Inferior parietal cortex (tissue), 1 donor: ENCODE results near the gene KCNQ2.
"Not testable (repeated sequence)": the region's sequence is repeated elsewhere in the genome, so short reads cannot be mapped to it uniquely, and the experiment has no call there.

Source experiments
- DNase-seq: peaks from one replicate; pipeline ENCODE4 v3.0.0-alpha.2; 2016; ENCODE audit errors: extremely low spot score

Gene KCNQ2

DNA sequence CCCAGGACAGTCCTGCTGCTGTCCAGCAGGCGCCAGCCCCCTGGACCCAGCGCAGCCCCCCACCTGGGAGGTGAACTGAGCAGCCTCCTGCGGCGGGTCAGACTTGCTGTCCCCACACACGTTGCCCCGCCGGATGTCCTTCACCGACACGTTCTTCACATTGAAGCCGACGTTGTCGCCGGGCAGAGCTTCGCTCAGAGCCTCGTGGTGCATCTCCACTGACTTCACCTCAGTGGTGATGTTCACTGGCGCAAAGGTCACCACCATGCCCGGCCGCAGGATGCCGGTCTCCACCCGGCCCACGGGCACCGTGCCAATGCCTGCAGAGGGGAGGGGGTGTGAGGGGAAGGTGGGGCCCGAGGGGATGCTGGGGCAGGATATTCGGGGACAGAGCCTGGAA lies 18.0 kb upstream of the KCNQ2 start:
- DNase-seq = no peak

DNA sequence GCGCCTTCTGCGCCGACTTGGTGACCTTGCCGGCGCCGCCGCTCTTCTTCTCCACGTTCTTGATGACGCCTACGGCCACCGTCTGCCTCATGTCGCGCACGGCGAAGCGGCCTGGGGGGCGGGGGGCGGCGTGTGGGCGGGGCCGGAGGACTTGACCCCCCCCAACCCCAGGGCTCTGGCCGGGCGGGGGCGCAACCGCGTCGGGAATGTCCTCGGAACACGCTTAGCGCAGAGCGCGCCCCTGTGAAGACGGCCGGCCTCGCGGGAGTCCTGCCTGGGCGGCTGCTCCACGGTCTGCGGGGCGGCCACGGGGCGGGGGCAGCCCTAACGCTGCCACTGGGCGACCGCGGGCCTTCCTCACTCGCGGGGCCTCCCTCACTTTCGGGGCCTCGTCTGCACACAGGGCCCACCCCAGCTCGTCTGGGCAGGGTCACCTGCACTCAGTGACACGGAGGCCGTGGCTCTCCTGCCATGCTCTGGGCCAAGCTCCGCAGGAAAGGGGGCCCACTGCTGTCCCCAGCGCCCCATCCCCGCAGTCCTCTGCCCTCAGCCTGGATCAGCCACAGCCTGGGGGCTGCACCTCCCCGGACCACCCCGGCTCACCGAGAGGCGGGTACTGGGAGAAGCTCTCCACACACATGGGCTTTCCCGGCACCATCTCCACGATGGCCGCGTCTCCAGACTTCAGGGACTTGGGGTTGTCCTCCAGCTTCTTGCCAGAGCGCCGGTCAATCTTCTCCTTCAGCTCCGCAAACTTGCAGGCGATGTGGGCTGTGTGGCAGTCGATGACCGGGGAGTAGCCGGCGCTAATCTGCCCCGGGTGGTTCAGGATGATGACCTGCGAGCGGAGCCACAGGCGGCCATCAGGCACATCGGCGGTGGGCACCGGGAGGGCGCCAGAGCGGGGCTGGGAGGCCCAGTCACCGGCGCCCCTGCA lies 16.1 kb upstream of the KCNQ2 start:
- no peak for DNase-seq

DNA sequence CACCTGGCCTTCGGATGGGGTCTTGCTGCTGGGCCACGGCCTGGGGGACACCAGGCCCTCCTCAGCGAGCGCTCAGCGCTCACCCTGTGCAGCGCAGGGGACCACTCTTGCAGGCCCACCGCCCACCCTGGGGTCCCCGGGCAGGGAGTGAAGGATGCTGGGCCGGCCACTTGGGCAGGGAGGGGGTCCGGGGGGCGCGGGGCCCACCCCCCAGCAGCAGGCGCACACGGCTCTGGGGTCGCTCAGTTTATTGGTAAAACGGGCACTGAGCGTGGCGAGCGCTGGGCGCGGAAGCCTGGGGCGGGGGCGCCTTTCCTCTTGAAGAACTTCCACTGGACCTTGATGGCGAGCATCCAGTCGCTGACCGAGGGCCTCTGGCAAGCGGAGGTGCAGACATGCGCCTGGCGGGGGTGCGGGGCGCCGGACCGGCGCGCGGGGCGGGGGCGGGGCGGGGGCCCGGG lies 15.4 kb upstream of the KCNQ2 start:
- no peak for DNase-seq

DNA sequence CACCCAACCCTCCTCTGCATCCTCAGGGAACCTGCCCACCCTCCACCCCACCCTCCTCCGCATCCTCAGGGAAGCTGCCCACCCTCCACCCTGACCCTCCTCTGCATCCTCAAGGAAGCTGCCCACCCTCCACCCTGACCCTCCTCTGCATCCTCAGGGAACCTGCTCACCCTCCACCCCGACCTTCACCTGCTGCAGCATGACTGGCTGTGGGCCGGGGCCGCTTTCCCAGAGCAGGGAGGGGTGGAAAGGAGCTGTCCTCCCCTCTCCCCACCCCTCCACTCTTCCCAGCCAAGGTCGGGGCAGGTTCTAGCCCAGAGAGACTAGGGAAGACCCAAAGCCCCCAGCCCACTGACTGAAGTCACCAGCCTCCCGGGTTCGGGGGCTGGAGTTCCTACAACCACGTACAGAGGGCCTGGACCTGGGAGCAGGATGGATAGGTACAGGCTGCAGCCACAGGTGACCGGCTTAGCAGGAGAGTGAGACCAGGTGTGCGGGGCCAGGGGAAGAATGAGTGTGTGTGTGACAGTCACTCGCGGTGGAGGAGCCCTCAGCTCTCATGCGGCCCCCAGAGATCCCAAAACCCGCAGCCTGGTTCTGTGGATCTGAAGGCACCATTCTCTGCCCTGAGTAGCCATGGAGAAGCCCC lies 14.8 kb upstream of the KCNQ2 start:
- no peak for DNase-seq

DNA sequence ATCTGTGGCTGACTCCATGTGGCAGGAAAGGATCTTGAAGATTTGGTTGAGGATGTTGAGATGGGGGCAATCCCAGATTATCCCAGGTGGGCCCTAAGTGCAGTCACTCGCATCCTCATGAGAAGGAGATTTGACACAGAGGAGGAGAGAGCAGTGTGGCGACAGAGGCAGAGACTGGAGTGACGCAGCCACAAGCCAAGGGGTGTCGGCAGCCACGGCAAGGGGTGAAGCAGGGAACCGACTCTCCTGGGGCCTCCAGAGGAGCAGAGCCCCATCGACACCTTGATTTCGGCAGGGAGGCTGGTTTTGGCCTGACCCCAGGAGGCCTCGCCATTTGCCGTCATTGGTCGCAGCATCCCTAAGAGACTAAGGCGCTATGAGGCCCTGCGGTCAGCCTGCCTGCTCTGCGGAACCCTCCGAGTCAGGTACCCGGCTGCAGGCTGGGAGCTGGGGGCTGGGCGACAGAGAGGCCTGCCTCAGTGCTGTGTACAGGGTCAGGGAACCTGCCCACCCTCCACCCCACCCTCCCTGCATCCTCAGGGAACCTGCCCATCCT lies 13.9 kb upstream of the KCNQ2 start:
- no peak for DNase-seq

DNA sequence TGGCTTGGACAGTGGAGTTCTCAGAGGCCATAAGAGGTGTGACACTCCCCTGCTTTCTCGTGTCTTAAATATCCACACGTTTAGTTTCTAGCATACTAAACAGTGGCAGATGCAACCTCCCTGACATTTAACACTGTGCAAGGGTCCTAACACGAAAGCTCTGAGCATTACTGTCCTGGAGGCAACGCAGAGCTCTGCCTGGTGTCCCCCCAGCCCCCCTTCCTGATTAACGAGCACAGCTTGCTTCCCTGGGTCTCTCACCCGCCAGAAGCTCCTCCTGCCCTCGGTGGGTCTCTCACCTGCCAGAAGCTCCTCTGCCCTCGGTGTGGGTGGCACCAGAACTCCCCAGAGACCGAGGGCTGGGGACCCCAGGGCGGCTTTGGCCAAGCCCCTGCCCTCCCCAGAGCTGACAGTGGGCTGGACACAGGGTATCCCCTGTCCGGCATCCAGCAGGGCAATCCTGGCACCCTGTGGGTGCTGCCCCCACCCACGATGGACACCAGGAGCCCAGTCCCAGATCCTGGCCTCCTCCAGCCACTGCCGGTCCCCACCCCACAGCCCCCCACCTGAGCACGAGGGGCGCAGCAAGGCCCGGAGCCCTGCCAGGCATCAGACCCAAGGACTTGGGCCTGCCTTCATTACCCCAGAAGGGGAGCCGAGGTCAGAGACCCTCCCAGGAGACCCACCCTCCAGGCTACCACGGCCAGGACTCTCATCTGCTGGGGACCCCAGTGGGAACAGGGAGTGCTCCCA lies 12.4 kb upstream of the KCNQ2 start:
- no peak for DNase-seq

DNA sequence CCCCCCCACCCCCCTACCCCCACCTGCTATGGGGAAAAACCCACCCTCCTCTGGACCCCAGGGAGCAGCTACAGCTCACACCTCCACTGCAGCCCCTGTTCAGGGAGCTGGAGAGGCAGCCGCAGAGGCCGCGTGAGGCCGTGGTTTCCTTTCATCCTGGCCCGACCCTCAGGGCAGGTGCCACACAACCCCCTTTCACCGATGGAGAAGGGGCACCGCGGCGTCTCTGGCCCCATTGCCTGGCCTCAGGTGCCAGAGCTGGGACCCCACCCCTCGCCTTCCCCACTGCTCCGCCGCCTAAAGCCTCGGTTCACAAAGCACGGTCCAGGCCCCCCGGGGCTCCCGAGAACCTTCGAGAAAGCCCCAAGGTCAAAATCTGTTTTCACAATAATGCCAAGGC lies 11.8 kb upstream of the KCNQ2 start:
- no peak for DNase-seq

DNA sequence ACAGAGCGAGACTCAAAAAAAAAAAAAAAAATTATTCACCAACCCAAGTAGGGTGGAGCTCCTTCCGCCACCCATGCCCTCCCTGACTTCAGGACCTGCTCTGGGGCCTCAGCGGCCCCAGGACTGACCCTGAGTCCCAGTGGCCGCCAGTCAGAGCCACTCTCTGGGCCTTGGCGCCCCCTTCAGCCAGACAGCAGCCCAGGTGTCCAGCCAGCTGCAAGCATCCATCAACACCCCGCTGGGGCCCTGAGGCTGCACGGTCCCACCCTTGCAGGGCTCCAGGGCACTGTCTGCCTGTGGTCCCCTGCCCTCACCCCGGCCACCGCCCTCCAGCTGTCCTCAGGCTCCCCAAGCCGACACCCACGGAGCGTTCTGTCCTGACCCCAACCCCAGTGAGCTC lies 11.4 kb upstream of the KCNQ2 start:
- DNase-seq = no peak

DNA sequence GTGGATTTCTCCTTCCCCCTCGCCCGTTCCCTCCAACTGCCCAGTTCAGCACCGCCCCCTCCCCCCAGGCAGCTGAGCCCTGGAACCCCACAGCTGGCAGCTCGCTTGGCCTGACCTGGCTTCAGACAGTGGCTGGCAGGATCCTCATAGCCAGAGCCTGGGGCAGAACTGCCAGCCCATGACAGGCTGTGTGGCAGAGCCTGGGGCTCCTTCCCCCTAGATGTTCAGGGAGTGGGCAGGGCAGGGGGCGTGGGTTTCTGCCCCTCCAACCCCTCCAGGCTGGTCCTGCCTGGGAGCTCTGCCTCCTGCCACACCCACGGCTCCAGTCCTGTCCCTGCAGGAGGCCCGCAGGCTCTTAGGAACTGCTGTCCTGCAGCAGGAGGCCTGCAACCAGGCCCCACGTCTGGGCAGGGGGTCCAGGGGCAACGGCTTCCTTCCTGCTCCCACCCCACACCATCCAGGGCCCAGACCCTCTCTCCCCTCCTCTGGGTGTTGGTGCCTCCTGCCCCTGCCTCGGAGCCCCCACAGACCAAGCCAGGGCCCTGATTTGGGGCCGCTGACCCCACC lies 9.6 kb upstream of the KCNQ2 start:
- DNase-seq = no peak

DNA sequence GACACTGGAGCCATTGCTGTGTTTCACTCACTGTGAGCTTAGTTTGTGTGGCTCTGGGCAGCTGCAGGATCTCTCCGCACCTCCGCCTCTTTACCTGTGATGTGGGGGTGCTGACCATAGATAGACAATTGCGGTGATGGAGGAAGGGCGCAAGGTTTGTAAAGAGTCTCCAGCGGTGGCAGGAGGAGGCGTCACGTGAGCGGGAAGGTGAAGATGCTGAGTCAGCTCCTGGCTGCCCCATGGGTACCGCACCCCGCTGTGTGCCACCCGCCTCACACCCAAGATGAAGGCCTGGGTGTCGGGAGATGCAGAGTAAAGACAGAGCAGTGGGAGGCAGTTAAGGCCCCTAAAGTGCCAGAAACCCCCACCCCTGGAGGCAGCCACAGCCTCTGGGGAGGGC lies 9.0 kb upstream of the KCNQ2 start:
- DNase-seq = no peak

DNA sequence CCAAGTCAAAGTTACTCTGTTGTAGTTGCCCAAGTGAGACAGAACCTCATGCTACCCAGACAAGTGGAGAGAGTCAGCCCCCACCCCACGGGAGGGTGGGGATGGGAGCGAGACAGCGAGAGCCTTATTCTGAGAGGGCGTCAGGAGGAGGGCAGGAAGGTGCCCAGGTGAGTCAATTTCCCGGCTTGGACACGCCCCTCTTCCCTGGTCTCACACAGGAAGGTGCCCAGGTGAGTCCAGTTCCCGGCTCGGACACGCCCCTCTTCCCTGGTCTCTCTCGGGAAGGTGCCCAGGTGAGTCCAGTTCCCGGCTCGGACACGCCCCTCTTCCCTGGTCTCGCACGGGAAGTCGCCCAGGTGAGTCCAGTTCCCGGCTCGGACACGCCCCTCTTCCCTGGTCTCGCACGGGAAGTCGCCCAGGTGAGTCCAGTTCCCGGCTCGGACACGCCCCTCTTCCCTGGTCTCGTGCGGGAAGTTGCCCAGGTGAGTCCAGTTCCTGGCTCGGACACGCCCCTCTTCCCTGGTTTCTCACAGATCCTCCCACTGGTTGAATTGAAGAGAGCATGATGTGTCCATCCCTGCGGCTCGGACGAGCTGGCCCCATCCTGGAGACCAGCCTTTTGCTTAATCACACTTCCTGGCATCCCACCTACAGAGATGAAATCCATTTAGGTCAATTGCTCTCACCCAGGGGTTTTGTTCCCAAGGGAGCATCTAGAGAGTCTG lies 7.4 kb upstream of the KCNQ2 start:
- not testable (repeated sequence) for DNase-seq

DNA sequence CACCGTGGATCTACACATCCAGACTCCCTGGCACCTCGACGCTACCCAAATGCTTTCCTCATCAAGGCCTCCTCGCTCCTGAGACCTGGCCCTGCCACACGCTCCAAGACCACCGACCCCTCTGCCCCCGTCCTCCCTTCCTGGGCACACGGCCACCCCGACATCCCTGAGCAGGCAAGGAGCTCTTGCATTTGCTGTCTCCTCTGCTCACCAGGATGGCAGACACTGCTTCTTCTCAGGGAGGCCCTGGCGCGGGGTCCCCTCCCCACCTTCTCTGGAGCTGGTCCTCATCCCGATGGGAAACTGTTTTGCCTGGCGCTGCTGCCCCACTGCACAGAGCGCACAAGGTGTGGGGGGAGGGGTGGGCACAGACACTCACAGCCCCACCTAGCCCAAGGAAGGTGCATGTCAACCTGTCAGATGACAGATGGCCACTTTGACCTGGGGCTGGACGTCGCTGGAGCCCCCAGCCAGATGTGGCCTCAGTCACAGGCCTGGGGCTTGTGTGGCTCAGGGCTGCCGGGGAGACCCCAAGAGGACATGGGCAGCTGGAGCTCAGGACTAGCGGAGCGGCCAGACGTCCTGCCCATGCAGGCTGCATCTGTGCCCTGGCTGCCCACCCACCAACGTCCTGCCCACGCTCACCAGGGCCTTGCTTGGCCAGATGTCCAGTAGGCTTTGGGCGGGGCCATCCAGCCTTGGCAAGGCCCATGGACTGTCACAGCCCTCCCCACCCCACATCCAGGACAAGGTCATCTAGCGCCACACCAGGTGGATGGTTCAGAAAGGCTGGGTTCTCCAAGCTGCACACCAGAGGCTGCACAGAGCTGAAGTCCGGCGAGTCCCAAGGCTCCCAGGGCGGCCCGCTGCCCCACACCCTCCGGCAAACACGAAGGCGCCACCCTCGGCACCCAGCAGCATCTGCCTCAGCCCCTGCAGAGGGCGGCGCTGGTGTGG lies 6.2 kb upstream of the KCNQ2 start:
- no peak for DNase-seq

DNA sequence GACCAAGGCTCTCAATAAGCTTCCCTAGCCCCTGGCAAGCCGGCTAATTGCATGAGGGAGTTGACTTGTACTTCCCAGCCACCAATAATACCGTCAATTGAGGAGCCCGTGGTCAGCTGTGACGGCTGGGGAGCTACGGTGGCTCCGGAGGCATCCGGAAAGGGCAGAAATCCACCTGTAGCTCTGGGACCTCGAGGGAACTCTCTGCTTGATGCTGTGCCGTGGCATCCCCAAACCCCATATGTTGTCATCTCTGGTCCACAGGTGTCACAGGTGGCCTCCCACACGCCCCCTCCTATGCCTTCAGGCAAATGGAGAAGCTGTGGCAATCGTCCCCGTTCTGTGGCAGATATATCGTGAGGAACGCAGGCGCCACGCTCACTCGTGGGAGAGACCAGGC lies 5.5 kb upstream of the KCNQ2 start:
- DNase-seq = no peak

DNA sequence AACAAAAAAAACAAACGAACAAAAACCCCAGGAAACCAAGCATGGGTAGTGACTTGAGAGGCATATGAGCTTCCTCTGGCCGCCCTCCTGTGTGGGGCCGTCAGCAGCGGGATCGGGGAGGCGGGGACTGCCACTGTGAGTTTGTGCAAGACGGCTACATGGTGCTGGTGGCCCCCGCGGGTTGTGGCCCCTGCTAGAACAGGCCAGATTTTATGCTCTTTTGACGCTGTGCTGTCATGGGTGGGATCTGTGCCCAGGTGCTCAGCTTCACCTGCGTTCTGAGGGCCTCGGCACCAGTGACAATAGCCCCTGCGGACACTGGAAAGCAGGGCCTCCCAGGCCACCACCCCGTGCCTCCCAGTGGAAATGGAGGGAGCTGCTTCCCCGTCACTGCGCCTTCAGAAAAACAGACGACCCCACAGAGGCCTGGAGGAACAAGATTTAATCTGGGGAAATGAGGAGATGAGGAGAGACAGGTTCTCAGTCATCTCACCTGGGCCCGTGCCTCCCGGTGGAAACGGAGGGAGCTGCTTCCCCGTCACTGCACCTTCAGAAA lies 4.7 kb upstream of the KCNQ2 start:
- no peak for DNase-seq

DNA sequence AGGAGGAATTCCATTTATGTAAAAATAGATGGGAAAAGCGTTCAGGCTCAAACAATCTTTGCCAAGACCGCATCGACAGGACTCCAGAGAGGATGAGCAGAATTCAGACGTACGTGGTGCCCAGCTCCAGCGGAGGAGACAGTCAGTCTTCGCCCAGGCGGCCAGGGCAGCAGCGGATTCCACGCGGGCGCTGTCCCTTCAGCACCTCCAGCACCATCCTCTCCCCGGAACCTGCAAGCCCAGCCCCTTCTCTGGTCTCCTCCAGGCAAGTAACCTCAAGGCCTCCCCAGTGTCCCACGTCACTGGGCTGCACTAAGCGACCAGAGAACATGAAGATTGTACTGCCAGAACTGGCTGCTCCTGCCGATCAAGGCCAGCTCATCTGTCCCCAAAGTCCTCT lies 2.8 kb upstream of the KCNQ2 start:
- DNase-seq = no peak

DNA sequence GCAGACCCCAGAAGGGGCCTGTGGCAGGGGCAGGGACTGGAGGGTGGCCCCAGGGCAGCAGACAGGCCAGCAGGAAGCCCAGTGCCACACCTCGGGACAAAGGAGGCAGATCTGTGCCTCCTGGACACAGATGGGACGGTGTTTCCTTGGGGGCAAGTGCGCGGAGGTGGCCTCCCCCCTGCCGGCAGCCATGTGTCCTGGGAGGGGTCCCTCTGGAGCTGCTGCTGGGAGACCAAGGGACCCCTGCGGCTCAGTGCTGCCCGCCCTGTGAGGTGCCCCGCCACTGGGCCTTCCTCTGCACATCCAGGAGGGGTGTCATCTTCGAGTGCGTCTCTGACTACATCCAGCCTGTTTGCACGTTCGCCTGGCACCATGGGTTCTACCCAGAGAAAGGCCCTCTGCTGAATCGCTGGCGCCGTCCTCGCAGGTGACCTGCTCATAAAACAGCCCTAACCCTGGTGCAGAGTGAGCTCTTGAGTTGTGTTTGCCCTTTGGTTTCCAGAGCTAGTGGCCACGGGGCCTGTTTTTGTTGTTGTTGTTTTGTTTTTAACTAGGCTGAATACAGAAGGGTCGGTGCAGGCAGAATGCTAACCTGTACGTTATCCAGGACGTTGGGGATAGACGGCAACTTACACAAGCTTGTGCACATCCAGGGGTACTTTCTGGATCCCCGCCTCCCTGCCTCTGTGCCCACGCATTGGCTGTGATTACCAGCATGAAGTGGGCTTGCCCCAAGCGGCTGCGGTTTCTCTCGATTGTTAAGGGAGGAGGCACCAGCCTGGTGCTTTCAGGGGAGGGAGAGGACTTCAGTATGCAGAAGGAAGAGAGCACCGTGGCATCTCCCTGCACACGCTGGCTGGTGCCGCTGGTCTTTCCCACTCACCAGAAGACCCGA lies 1.3 kb upstream of the KCNQ2 start:
- DNase-seq = no peak

DNA sequence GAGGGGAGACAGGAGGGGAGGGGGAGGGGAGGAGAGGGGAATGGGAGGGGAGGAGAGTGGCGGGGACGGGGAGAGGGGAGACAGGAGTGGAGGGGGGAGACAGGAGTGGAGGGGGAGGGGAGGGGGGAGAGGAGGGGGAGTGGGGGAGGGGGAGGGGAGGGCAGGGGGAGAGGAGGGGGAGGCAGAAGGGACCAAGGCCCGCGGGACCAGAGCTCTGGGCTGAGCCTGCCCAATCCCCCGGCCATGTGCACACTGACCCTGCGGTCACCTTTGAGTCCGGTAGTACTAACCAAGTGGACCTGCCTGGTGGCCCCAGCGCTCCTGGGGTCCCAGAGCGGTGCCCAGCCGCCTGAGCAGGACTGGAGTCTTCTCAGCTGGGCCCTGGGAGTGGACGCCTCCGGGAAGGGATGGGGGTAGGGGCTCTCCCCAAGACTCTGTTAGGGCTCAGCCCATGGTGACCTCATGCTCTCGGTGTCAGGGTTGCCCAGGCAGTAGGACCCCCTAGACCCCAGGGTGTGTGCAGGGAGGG lies 471 bp upstream of the KCNQ2 start:
- no peak for DNase-seq

DNA sequence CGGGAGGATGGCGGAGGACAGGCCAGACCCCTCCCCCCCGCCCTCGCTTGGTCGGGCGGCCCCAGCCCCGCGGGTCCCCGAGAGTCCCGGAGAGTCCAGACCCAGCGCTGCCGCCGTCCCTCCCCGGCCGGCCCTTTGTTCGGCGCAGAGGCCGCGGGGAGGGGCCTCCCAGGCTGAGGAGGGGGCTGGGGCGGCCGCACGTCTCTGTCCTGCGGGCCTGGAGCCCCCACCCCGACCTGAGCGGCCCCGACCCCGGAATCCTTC lies 806 bp downstream of the KCNQ2 start:
- DNase-seq = no peak
